Left lung (tissue), 10 donors: Measurements from ENCODE around the gene EGFR. TPM values are rescaled to one million over a fixed set of nuclear protein-coding genes. Genes with fewer than 3 reads are reported as not detected.

Source experiments
- ATAC-seq: fragments of 200-7000 bp; cut with Tn5 transposase; one replicate; pipeline ENCODE4 v1.9.1; 2020; ENCODE audit warnings: moderate library complexity
- DNase-seq, 4 donors: peaks; one replicate each; pipeline ENCODE4 v3.0.0-alpha.2; 2013 to 2020
- H3K27ac ChIP-seq, 2 donors: fragments of 200-600 bp; sonication (generic) in 1 of 2; one replicate each; pipeline versions ENCODE4 v1.5.0 to v1.8.0; 2020 to 2021
- H3K27me3 ChIP-seq, 2 donors: fragments of 200-600 bp; sonication (generic) in 1 of 2; one replicate each; pipeline versions ENCODE4 v1.5.0 to v1.8.0; 2020 to 2021
- H3K36me3 ChIP-seq, 2 donors: fragments of 200-600 bp; sonication (generic) in 1 of 2; one replicate each; pipeline versions ENCODE4 v1.5.0 to v1.8.0; 2020 to 2021
- H3K4me1 ChIP-seq, 2 donors: fragments of 200-600 bp; one replicate each; pipeline ENCODE4 v1.8.0; 2021
- H3K4me3 ChIP-seq, 2 donors: fragments of 200-600 bp; sonication (generic) in 1 of 2; one replicate each; pipeline versions ENCODE4 v1.5.0 to v1.8.0; 2020 to 2021; ENCODE audit warnings: mild to moderate bottlenecking in 1 of 2
- H3K9me3 ChIP-seq, 2 donors: fragments of 200-600 bp; sonication (generic) in 1 of 2; one replicate each; pipeline versions ENCODE4 v1.5.0 to v1.8.0; 2020 to 2021
- intact Hi-C, 2 donors: fragments of 100-400 bp; cut with DNase I; formaldehyde crosslinking; loops; one replicate each; pipeline versions ENCODE4 v1.11.2 to v1.14.2; 2022
- polyA plus RNA-seq, 6 donors: library from polyadenylated mRNA; unstranded; fragments of 120-200 nt; gene quantifications; one replicate each; pipeline ENCODE4 v1.2.1, GENCODE V29; 2013; ENCODE audit not compliant: insufficient read length in 6 of 6
- total RNA-seq, 2 donors: library from RNA; stranded (reverse); fragmentation: NEBNext Ultra II Directional; extraction: Animal tissue kit (Norgen Biotek cat#: 25700); gene quantifications; one replicate each; pipeline ENCODE4 v1.2.1, GENCODE V29; 2021
- TF ChIP-seq, protein P1 (sequence below), 2 donors: fragments of 200-600 bp; sonication (generic) in 1 of 2; IDR thresholded peaks; one replicate each; pipeline versions ENCODE4 v1.5.0 to v1.8.0; 2021; ENCODE audit warnings: antibody characterized with exemption in 2 of 2
- donor health status: DM: no; HTN: yes; CAD: no.
- donor health status: DM: no; HTN: no; CAD: no.

The EGFR gene
- total and polyA plus RNA-seq, 8 donors = 48.7 to 79.3 (median 54.1) TPM

DNA sequence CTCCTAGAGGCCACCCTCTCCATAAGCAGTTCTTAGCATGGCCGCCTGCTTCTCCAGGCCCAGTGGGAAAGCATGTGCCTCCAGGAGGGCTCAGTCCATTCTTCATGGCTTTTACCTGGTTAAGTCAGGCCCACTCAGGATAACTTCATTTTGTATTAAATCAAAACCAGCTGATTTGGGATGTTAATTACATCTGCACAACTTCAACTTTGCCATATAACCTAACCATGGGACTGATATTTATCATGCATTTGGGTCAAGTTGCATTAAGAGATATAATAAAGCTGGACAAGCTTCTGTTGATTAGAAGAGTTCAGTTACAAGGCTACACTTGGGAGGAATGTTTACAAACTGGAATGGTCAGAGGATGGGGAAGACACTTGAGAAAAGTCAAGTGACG lies 65.5 kb downstream of the EGFR start:
- H3K36me3 ChIP-seq = no peaks in the 10 kb centered on the region
- H3K4me1 ChIP-seq = peaks cover 33 to 42% of the 10 kb centered on the region in 2 donors
- DNase-seq (no peak), ATAC-seq (no peak)
- intact Hi-C loops = no loop called here
- no peaks in the 10 kb centered on the region for H3K9me3 ChIP-seq
- TF ChIP-seq, protein P1, sequence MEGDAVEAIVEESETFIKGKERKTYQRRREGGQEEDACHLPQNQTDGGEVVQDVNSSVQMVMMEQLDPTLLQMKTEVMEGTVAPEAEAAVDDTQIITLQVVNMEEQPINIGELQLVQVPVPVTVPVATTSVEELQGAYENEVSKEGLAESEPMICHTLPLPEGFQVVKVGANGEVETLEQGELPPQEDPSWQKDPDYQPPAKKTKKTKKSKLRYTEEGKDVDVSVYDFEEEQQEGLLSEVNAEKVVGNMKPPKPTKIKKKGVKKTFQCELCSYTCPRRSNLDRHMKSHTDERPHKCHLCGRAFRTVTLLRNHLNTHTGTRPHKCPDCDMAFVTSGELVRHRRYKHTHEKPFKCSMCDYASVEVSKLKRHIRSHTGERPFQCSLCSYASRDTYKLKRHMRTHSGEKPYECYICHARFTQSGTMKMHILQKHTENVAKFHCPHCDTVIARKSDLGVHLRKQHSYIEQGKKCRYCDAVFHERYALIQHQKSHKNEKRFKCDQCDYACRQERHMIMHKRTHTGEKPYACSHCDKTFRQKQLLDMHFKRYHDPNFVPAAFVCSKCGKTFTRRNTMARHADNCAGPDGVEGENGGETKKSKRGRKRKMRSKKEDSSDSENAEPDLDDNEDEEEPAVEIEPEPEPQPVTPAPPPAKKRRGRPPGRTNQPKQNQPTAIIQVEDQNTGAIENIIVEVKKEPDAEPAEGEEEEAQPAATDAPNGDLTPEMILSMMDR (IDR thresholded peaks at IDR 0.05) = no peak
- H3K27me3 ChIP-seq = no peaks in the 10 kb centered on the region
- H3K4me3 ChIP-seq = no peak overlapping the region
- H3K27ac ChIP-seq = no peak overlapping the region

- no peaks in the 10 kb centered on the region for H3K9me3 ChIP-seq
- peaks cover 29 to 40% of the 10 kb centered on the region in 2 donors for H3K4me1 ChIP-seq
- H3K4me3 ChIP-seq = no peak overlapping the region
- no peak for ATAC-seq
- peak overlapping the region; percentile 74 to 80 for H3K27ac ChIP-seq
- DNase-seq = no peak
- no peaks in the 10 kb centered on the region for H3K36me3 ChIP-seq
- intact Hi-C loops = no loop called here
- TF ChIP-seq, protein P1 (IDR thresholded peaks at IDR 0.05) = no peak
- H3K27me3 ChIP-seq = no peaks in the 10 kb centered on the region
Measured at GRCh38 chr7:55085511-55086412, 66.9 kb downstream of the EGFR start.

GRCh38 chr7:55086413-55087201 lies 67.8 kb downstream of the EGFR start:
- ATAC-seq = peak; percentile 63
- DNase-seq = peak in 2 of 4 donors; percentile 79 to 83
- intact Hi-C loops = no loop called here
- Histone ChIP-seq H3K4me3 (no peak overlapping the region), H3K27ac (peak overlapping the region; percentile 74 to 80), H3K4me1 (peaks cover 24 to 32% of the 10 kb centered on the region in 2 donors), H3K27me3 (no peaks in the 10 kb centered on the region), H3K9me3 (no peaks in the 10 kb centered on the region), H3K36me3 (no peaks in the 10 kb centered on the region)
- TF ChIP-seq, protein P1 (IDR thresholded peaks at IDR 0.05) = no peak

DNA sequence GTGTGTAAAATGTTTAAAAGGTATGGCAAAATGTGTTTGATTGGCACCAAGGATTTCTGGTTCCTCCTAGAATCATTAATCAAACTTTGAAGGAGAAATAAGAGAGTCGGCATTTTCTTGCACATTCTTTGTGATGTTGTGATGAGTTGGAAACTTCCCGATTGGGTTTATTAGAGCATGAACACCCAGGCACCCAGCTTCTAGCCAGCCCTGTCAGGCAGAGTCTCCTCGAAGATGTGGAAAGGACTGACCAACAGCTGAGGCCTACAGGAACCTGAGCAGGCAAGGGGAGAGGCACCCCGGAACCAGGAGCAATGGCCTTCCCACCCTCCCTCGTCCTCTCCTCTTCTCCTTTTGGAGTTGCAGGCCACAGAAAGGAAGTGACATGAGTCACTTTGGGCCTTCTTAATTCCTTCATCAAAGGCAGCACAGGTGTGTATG lies 68.7 kb downstream of the EGFR start:
- TF ChIP-seq, protein P1 (IDR thresholded peaks at IDR 0.05) = no peak
- Histone ChIP-seq H3K9me3 (no peaks in the 10 kb centered on the region), H3K4me3 (no peak overlapping the region), H3K27ac (peak overlapping the region; percentile 74 to 80), H3K27me3 (no peaks in the 10 kb centered on the region), H3K4me1 (peaks cover 26 to 30% of the 10 kb centered on the region in 2 donors), H3K36me3 (no peaks in the 10 kb centered on the region)
- ATAC-seq (no peak), DNase-seq (no peak)
- intact Hi-C loops = no loop called here

GRCh38 chr7:55088107-55088506 lies 69.3 kb downstream of the EGFR start:
- TF ChIP-seq, protein P1 (IDR thresholded peaks at IDR 0.05) = no peak
- H3K36me3 ChIP-seq = no peaks in the 10 kb centered on the region
- intact Hi-C loops = no loop called here
- no peak for DNase-seq
- no peaks in the 10 kb centered on the region for H3K9me3 ChIP-seq
- H3K27ac ChIP-seq = peak overlapping the region in 1 of 2 donors; percentile 8
- peaks cover 26 to 32% of the 10 kb centered on the region in 2 donors for H3K4me1 ChIP-seq
- no peaks in the 10 kb centered on the region for H3K27me3 ChIP-seq
- H3K4me3 ChIP-seq = no peak overlapping the region
- ATAC-seq = no peak
